Ovary (tissue), 3 donors: ENCODE data around the gene NCBP2.

Experiments used
- EP300 ChIP-seq: sonication (generic); formaldehyde crosslinking; IDR thresholded peaks from one replicate; pipeline ENCODE4 v1.6.1; 2017; ENCODE audit warnings: antibody characterized with exemption
- POLR2A ChIP-seq: fragments of 450-650 bp; IDR thresholded peaks from one replicate; pipeline ENCODE4 v1.6.1; 2017; ENCODE audit warnings: antibody characterized with exemption, mild to moderate bottlenecking, moderate library complexity
- TF ChIP-seq, protein P1 (sequence below), 3 donors: fragments of 450-650 bp in 2 of 3; fragments of 200-600 bp in 1 of 3; IDR thresholded peaks; one replicate each; pipeline versions ENCODE4 v1.5.1 to v1.8.0; 2016 to 2022; ENCODE audit warnings: antibody characterized with exemption in 3 of 3, mild to moderate bottlenecking in 1 of 3
- donor health status: DM: no; HTN: no; CAD: no.

DNA sequence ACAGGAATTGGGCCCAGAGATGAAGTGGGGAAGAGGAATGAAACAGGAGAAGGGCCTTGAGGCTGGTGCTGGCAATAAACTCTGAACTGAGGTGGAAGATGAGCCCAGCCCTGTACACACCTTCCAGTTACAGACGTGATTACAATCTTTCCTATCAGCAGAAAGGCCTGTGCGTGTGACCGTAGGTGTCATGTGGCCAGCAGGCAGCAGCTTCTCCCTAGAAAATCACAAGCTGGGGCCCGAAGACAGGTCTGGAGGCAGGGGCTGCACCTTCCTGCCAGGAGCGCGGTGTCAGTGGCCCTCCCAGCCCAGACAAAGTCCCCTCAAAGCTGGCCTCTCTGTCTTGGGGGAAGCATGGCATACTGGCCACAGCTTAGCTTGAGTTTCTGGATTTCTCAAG, 43.0 kb upstream of the NCBP2 start:
- no peak for TF ChIP-seq EP300
- TF ChIP-seq, protein P1, sequence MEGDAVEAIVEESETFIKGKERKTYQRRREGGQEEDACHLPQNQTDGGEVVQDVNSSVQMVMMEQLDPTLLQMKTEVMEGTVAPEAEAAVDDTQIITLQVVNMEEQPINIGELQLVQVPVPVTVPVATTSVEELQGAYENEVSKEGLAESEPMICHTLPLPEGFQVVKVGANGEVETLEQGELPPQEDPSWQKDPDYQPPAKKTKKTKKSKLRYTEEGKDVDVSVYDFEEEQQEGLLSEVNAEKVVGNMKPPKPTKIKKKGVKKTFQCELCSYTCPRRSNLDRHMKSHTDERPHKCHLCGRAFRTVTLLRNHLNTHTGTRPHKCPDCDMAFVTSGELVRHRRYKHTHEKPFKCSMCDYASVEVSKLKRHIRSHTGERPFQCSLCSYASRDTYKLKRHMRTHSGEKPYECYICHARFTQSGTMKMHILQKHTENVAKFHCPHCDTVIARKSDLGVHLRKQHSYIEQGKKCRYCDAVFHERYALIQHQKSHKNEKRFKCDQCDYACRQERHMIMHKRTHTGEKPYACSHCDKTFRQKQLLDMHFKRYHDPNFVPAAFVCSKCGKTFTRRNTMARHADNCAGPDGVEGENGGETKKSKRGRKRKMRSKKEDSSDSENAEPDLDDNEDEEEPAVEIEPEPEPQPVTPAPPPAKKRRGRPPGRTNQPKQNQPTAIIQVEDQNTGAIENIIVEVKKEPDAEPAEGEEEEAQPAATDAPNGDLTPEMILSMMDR (IDR thresholded peaks at IDR 0.05) = no peak
- TF ChIP-seq POLR2A = no peak
